SHP77 treated with DMSO at 0.1 percent for 48 hours (cell line): ENCODE data around the gene GMPPA.

Experiments
- DNase-seq: peaks from one replicate; lab custom pipeline; 2025; lab: John Stamatoyannopoulos, UW

The GMPPA gene

DNA sequence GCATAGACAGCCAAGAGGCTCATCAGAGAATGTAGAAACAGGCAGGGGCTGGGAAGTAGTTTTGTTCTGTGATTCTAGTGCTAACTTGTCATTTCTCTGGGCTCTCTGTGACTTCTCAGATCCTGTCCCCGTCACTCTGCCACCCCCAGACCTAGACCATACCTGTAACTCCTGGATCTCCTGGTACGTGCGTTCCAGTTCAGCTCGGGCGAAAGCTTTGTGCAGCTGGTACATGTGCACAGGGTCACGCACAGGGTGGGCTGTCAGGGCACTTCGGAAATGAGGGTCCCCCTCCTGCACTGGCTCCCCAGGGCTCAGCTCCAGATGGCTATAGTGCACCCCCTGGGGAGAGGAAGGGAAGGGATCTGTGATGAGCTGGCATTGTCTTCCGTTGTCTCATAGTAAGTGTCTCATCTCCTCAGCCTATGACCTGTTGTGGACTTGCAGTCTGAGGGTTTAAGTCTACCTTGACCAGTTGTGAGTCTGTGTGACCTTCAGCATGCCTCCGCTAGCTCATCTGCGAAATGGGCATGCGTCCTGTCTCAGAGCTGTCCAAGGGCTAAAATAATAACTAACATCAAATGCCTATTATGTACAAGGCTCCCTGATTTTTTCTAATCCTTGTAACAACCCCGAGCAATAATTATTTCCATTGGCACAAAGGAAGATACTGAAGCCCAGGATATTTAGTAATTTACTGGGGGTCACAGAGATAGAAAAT is 42.3 kb downstream of the GMPPA start:
- no peak for DNase-seq

GRCh38 chr2:219541611-219542180 is 43.0 kb downstream of the GMPPA start:
- DNase-seq: peak; percentile 72

DNA sequence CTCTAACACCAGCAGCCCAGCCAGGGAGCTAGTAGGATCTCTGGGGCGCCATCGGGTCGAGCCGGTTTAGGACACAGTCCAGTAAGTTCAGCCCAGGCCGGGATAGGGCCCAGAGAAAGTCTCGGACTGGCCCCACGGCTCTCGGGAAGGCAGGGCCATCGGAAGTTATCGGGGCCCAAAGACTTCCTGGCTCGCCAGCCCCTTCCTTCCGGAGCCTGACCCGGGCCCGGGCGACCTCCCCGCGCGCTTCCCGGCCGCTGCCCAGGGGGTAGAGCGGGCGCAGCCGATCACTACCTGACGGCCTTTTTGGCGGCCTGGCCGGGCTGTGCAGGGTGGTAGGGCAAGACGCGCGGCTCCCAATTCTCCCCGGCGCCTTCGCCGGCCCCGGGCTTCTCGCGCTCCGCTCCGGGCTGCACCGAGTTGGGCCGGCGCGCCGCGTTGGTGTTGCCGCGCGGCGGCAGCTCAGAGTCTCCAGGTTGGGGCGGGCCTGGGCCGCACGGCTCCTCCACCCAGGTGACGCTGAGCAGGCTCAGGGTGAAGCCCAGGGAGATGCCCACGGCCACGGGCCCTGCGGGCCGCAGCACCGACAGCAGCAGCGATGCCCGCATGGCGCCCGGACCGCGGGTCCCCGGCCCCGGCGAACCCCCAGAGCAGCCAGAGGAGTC is 44.4 kb downstream of the GMPPA start:
- no peak for DNase-seq

DNA sequence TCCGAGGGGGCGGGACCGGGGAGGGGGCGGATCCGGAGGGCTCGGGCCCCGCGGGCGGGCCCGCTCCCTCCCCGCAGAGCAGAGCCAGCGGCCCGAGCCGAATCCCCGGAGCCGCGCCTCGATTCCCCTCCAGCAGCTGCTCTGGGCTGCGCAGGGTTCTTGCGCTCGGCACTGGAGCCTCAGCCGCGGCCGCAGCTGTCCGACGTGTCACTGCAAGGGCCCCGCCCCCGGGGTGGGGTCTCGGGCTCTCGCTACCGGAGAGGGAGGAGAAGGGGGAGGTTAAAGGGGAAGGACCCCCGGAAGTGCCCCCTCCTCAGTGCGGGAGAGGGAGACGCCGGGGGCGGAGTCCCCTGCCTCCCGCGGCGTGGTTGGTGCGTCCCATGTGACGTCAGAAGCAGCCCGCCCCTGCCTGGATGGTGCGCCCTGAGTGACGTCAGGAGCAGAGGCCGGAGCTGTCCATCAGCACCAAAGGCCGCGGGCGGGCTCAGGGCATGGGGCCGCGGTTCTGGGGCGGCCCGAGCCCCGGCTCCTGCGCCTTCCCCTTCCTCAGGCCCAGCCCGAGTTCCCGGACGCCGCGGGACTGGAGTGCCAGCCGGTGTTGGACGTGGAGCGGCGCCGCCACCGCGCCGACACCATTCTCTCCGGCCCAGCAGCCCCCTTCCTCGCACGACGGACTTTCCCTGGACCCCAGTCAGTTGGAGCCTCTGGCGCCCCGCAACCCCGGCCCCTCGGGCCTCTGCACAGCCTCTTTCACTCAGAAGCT is 45.1 kb downstream of the GMPPA start, which contains the start of the genes CHPF and TMEM198:
Gene CHPF, minus strand, starts transcription at position 214 of the 763 bp plus-strand sequence. CDS start 271 bp downstream, outside the sequence.
Gene TMEM198, plus strand, starts transcription at position 433 of the 763 bp plus-strand sequence. CDS start 700 bp downstream, outside the sequence.
- peak; percentile 93 for DNase-seq

GRCh38 chr2:219544567-219544966 is 45.9 kb downstream of the GMPPA start:
- no peak for DNase-seq

GRCh38 chr2:219545295-219545942 is 46.7 kb downstream of the GMPPA start:
- no peak for DNase-seq

DNA sequence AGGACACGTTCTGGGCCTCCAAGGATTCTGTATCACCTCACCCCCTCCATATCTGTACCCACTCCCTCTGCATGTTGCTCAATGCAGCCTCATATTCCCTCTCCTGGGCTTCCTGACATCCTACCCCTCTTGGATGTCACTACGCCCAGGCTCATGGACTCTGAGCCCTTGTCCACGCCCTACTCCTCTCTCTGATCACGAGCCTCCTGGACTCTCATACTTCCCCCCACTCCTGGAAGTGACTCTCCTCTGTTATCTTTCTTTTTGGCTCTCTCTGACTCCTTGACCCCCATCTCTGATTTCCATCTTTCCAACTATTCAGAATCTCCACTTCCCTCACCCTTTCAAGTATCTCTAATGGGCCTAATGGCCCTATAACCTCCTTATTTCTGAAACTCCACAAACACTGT is 47.3 kb downstream of the GMPPA start:
- no peak for DNase-seq

- DNase-seq: no peak
Measured at GRCh38 chr2:219547621-219548020, 48.9 kb downstream of the GMPPA start.

GRCh38 chr2:219548990-219549389 is 50.3 kb downstream of the GMPPA start:
- no peak for DNase-seq

DNA sequence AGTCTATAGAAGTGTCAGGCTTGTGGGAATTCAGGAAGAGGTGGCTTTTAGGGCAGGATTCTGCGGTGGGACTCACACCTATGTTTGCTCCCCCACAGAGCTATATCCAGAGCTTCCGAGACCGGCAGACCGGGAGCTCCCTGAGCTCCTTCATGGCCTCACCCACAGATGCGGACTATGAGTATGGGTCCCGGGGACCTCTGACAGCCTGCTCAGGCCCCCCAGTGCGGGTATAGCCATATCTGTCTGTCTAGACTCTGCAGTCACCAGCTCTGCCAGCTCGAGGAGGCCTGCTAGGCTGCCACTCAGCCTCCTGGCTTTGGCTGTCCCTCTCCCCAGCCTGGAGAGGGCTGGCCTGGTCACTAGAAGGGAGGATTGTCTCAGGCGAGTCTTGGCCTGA is 50.9 kb downstream of the GMPPA start:
- DNase-seq: no peak

GRCh38 chr2:219551441-219552381 is 53.0 kb downstream of the GMPPA start:
- no peak for DNase-seq

- peak; percentile 68 for DNase-seq
Measured at GRCh38 chr2:219552382-219553167, 53.9 kb downstream of the GMPPA start.

GRCh38 chr2:219553168-219553417 is 54.4 kb downstream of the GMPPA start:
- DNase-seq: no peak

DNA sequence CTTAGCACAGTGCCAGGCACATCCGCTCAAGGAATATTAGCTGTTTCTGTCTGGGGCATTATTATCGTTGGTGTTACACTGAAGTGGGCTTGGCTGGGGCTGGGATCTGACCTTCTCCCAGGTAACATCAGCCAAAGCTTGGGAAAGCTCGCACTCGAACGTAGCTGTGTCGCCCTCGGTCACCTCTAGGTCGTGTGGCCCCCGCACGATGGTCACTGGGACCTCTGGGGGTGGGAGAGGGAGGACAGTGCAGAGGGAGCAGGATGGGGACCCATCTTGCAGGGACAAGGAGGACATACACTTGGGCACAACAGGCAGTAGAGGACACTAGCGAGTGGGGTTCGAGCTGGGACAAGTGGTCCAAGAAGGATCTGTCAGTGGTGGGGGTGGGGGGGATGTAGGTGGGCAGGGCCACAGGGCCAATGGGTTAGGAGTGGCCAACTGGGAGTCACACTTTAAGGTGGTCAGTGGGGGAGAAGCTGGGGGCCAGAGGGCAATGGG is 54.8 kb downstream of the GMPPA start:
- no peak for DNase-seq

DNA sequence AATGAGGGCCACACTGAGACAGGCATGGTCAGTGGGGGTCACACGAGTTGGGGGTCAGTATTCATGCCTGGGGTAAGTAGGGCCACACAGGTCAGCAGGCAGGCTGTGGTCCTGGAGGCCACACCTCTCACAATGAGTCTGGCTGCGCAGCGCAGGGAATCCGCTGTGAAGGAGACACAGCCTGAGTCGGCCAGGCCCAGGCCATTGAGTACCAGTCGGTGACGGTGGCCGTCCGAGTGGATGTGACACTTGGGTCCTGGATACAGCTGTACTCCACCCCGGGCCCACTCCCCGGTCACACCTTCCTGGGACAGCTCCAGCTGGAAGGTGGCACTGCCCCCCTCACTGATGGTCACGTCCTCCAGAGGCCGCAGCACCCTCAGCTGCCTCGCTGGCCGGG is 55.7 kb downstream of the GMPPA start:
- DNase-seq: no peak

DNA sequence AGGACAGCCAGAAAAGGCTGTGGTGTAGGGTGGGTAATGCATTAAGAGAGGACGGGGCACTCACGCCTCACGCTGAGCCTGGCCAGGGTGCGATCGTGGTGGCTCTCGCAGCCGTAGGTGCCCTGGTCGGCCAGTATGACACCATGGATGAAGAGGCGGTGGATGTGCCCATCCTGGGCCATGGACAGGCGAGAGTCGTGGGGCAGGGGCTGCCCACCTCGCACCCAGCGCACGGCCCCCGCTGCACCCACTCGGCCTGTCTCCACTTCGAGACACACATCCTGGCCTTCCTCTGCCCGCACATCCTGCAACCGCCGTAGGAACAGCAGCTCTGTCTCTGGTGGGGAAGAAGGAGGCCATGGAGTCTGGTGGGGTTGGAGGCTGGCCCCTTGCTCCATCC is 57.3 kb downstream of the GMPPA start:
- no peak for DNase-seq

DNA sequence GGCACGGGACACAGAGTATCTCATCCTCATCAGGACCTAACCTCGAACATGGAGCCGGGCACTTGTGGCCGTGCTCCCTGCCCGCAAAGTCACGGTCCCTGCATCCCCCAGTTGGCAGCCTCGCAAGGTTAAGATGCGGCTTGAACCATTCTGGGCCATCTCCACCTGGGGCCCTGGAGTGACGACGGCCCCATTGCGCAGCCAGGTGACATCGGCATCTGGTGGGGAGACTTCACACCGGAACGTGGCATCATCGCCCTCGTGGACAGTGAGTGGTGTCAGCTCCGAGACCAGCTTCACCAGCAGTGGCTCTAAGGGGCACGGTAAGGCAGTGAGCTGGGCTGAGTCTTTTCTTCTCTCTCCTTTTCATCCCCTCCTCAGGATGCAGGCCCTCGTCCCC is 57.7 kb downstream of the GMPPA start:
- DNase-seq: no peak
